OCI-LY3 (cell line): ENCODE results near the gene FSTL5.

Experiments
- H2AFZ ChIP-seq: fragments of 200-600, 300-600 bp; shearing (Covaris generic); 2 replicates; pipeline ENCODE4 v1.6.0; 2014; ENCODE audit warnings: antibody characterized with exemption, low read depth, low read length
- H3K27ac ChIP-seq: fragments of 200-600, 300-600 bp; sonication (generic); 2 replicates; pipeline ENCODE4 v1.5.1; 2014; ENCODE audit warnings: mild to moderate bottlenecking, low read length, moderate library complexity, mixed read lengths
- H3K27me3 ChIP-seq: fragments of 200-600, 300-600 bp; sonication (generic); 2 replicates; pipeline ENCODE4 v1.6.1; 2014; ENCODE audit warnings: low read depth, low read length, mixed read lengths
- H3K36me3 ChIP-seq: fragments of 200-600, 300-600 bp; sonication (generic); replicated peaks from 2 replicates; pipeline ENCODE3; 2014; ENCODE audit warnings: low read depth, low read length, mixed read lengths
- H3K4me1 ChIP-seq: fragments of 300-600, 200-600 bp; sonication (generic); 2 replicates; pipeline ENCODE4 v1.6.1; 2014; ENCODE audit warnings: low read length, mixed read lengths
- H3K4me2 ChIP-seq: fragments of 200-600, 300-600 bp; sonication (generic); 2 replicates; pipeline ENCODE4 v1.6.1; 2014; ENCODE audit warnings: low read length, mixed read lengths
- H3K4me3 ChIP-seq: fragments of 300-600, 200-600 bp; sonication (generic); 2 replicates; pipeline ENCODE4 v1.5.1; 2014; ENCODE audit warnings: antibody characterized with exemption, mild to moderate bottlenecking, low read length, moderate library complexity
- H3K79me2 ChIP-seq: fragments of 300-600, 200-600 bp; shearing (Covaris generic); 2 replicates; pipeline ENCODE4 v1.6.1; 2014; ENCODE audit warnings: mild to moderate bottlenecking, low read length, mixed read lengths
- H3K9ac ChIP-seq: fragments of 300-600, 200-600 bp; shearing (Covaris generic); 2 replicates; pipeline ENCODE4 v1.6.0; 2014; ENCODE audit warnings: mild to moderate bottlenecking, low read length, moderate library complexity
- H3K9me3 ChIP-seq: fragments of 200-600, 300-600 bp; shearing (Covaris generic); 2 replicates; pipeline ENCODE4 v1.6.1; 2014; ENCODE audit warnings: low read length, mixed read lengths; ENCODE audit not compliant: insufficient read depth
- H4K20me1 ChIP-seq: fragments of 200-600, 300-600 bp; sonication (generic); 2 replicates; pipeline ENCODE4 v1.6.1; 2016; ENCODE audit warnings: low read length, mixed read lengths; ENCODE audit not compliant: insufficient read depth
- EZH2phosphoT487 ChIP-seq: fragments of 200-600 bp; shearing (Covaris generic); IDR thresholded peaks from 2 replicates; pipeline ENCODE4 v1.6.1; 2018; ENCODE audit warnings: antibody characterized with exemption, mixed run types, low read depth
- TF ChIP-seq, protein P1 (sequence below): fragments of 200-600, 300-600 bp; sonication (generic); IDR thresholded peaks from 2 replicates; pipeline ENCODE4 v1.5.1; 2014; ENCODE audit warnings: antibody characterized with exemption, low read length, low read depth

FSTL5 gene

DNA sequence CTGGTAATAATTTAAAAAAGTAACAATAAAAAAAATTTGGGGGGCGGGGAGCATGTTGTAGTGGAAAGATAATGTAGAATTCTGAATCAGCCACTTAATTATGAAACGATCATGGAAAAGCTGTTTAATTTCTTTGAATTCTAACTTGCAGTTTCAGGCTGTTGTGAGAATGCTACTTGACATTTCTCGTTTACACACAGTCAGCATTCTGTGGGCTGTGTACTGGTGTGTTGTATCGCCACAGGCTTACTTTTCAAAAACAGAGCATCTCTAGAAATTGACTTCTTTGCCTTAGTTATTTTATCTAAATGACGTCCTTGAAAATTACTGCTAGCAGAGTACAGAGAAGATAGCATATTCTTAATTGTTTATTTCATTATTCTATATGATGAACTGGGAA lies 350.4 kb downstream of the FSTL5 start:
- H2AFZ ChIP-seq = no peak overlapping the region

DNA sequence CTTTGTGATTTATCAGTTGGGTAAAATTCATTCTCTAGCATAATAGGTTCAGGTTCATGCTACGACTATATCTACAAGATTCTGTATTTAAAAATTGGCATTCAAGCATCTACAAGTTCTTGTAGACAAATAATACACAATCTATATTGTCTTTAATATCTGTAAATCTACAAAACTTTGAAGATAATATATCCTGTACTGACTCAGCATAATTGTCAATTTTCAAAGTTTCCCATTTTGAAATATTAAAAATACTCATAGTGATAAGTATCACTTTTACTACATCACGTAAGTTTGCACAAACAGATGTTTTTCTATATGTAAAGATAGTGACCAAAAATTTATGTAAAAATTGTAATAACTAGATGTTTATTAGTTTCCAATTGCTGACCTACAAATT lies 360.6 kb downstream of the FSTL5 start:
- TF ChIP-seq, protein P1, sequence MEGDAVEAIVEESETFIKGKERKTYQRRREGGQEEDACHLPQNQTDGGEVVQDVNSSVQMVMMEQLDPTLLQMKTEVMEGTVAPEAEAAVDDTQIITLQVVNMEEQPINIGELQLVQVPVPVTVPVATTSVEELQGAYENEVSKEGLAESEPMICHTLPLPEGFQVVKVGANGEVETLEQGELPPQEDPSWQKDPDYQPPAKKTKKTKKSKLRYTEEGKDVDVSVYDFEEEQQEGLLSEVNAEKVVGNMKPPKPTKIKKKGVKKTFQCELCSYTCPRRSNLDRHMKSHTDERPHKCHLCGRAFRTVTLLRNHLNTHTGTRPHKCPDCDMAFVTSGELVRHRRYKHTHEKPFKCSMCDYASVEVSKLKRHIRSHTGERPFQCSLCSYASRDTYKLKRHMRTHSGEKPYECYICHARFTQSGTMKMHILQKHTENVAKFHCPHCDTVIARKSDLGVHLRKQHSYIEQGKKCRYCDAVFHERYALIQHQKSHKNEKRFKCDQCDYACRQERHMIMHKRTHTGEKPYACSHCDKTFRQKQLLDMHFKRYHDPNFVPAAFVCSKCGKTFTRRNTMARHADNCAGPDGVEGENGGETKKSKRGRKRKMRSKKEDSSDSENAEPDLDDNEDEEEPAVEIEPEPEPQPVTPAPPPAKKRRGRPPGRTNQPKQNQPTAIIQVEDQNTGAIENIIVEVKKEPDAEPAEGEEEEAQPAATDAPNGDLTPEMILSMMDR = no peak
- TF ChIP-seq EZH2phosphoT487 = no peak
- Histone ChIP-seq H3K4me3 (no peak overlapping the region), H3K9me3 (no peaks in the 10 kb centered on the region), H3K27ac (no peak overlapping the region), H3K27me3 (no peaks in the 10 kb centered on the region), H2AFZ (no peak overlapping the region), H3K36me3 (no peaks in the 10 kb centered on the region), H3K79me2 (no peaks in the 10 kb centered on the region), H3K4me2 (no peak overlapping the region), H3K4me1 (peaks cover 10% of the 10 kb centered on the region), H4K20me1 (no peaks in the 10 kb centered on the region), H3K9ac (no peak overlapping the region)

More for the DNA sequence above, 350.4 kb downstream of the FSTL5 start:
- TF ChIP-seq, protein P1 = no peak
- Histone ChIP-seq H3K27ac (no peak overlapping the region), H4K20me1 (no peaks in the 10 kb centered on the region), H3K9ac (no peak overlapping the region), H3K4me1 (peaks cover 10% of the 10 kb centered on the region), H3K27me3 (no peaks in the 10 kb centered on the region), H3K36me3 (no peaks in the 10 kb centered on the region), H3K4me3 (no peak overlapping the region), H3K9me3 (no peaks in the 10 kb centered on the region), H3K4me2 (no peak overlapping the region), H3K79me2 (no peaks in the 10 kb centered on the region)

DNA sequence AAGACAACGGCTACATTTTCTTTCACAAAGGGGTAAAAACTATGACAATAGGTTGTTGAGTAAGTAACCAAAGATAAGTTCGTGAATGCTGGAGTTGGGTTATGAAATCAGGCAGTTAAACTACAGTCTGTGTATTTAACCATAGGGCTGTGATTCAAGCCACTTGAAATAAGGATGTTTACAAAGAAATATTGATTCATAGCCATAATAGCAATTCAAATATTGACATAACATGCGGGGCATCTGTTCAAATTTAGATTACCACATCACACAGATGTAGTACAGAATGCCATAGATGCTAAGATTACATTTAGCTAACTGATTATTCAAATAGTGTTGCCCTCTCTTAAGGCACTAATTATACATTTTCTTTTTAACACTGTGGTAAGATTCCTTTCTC lies 364.1 kb downstream of the FSTL5 start:
- no peaks in the 10 kb centered on the region for H4K20me1 ChIP-seq
- no peak overlapping the region for H2AFZ ChIP-seq
- no peaks in the 10 kb centered on the region for H3K27me3 ChIP-seq
- H3K4me3 ChIP-seq = no peak overlapping the region
- no peak for TF ChIP-seq EZH2phosphoT487
- TF ChIP-seq, protein P1 = no peak
- H3K36me3 ChIP-seq = no peaks in the 10 kb centered on the region
- no peak overlapping the region; the same call in 1 of the 2 replicates for H3K4me2 ChIP-seq
- H3K27ac ChIP-seq = no peak overlapping the region
- H3K9ac ChIP-seq = no peak overlapping the region
- no peaks in the 10 kb centered on the region for H3K9me3 ChIP-seq
- no peaks in the 10 kb centered on the region for H3K79me2 ChIP-seq
- peaks cover 10% of the 10 kb centered on the region for H3K4me1 ChIP-seq

DNA sequence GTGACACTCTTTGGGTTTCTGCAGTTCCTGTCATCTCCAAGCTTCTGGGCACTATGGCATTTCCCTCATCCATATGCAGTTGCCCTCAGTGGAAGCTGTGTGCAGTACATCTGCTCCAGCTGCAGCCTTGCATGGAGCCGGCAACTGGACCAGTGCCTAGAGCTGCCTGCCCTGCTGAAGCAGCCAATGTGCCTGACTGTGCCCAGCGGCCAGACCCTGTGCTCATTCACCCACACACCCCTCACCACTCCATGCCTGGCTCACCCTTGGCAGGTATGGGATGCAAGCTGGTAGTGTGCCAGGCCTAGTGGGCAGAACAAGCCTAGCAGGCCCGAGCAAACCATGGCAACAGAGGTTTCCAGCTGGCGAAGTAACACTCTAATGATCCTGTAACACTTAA lies 370.8 kb downstream of the FSTL5 start:
- Histone ChIP-seq H3K27me3 (no peaks in the 10 kb centered on the region), H3K27ac (no peak overlapping the region), H3K36me3 (no peaks in the 10 kb centered on the region), H2AFZ (no peak overlapping the region), H3K4me2 (no peak overlapping the region), H3K9ac (no peak overlapping the region), H3K9me3 (no peaks in the 10 kb centered on the region; the same call in 1 of the 2 replicates), H4K20me1 (no peaks in the 10 kb centered on the region), H3K79me2 (no peaks in the 10 kb centered on the region), H3K4me1 (no peaks in the 10 kb centered on the region), H3K4me3 (no peak overlapping the region)
- TF ChIP-seq, protein P1 = no peak
